ENCODE measurements around the gene PEX7.

DNA sequence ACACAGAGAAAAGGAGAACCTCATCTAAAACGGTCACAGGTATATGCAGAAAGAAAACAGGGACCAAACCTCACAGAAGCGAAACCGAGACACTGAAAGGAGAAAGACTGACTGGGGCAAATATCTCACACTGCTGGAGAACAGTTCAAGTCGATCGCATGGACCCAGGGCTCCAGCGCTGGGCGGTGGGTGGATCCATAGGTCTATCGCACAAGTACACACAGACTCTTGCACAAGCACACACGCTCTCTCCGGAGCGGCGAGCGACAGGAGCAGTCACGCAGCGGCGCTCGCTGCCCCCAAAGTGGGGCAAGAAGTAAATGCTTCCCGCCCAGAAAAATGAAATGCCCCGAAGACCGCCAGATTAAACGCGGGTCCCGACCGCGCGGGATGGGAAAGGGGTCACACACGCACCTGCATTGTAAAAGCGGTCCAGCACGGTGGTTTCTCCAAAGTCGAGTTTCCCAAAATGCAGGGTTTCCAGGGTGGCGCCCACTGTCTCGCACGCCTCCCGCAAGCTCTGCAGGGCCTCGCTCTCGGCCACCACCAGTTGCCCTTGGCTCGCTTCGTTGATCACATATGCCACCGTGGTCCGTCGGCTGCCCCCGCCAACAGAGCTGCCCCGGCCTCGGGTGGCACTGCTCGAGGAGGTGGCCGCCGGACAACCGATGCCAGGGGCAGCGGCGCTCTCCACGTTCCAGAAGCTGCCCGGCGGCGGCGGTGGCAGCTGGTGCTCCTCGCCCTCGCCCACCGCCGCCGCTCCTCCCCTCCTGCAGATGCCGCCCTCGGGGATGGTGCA, 30.9 kb upstream of the PEX7 start:
- TF ChIP-seq EZH2 (IDR thresholded peaks at IDR 0.05; ENCODE audit: low read depth, unreplicated experiment): peak; percentile 73
- no peak for TF ChIP-seq POLR2AphosphoS5 (IDR thresholded peaks at IDR 0.05; ENCODE audit: low read depth)
- TF ChIP-seq, protein P1, sequence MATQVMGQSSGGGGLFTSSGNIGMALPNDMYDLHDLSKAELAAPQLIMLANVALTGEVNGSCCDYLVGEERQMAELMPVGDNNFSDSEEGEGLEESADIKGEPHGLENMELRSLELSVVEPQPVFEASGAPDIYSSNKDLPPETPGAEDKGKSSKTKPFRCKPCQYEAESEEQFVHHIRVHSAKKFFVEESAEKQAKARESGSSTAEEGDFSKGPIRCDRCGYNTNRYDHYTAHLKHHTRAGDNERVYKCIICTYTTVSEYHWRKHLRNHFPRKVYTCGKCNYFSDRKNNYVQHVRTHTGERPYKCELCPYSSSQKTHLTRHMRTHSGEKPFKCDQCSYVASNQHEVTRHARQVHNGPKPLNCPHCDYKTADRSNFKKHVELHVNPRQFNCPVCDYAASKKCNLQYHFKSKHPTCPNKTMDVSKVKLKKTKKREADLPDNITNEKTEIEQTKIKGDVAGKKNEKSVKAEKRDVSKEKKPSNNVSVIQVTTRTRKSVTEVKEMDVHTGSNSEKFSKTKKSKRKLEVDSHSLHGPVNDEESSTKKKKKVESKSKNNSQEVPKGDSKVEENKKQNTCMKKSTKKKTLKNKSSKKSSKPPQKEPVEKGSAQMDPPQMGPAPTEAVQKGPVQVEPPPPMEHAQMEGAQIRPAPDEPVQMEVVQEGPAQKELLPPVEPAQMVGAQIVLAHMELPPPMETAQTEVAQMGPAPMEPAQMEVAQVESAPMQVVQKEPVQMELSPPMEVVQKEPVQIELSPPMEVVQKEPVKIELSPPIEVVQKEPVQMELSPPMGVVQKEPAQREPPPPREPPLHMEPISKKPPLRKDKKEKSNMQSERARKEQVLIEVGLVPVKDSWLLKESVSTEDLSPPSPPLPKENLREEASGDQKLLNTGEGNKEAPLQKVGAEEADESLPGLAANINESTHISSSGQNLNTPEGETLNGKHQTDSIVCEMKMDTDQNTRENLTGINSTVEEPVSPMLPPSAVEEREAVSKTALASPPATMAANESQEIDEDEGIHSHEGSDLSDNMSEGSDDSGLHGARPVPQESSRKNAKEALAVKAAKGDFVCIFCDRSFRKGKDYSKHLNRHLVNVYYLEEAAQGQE (IDR thresholded peaks at IDR 0.05; ENCODE audit: unreplicated experiment): no peak
- TF ChIP-seq, protein P2, sequence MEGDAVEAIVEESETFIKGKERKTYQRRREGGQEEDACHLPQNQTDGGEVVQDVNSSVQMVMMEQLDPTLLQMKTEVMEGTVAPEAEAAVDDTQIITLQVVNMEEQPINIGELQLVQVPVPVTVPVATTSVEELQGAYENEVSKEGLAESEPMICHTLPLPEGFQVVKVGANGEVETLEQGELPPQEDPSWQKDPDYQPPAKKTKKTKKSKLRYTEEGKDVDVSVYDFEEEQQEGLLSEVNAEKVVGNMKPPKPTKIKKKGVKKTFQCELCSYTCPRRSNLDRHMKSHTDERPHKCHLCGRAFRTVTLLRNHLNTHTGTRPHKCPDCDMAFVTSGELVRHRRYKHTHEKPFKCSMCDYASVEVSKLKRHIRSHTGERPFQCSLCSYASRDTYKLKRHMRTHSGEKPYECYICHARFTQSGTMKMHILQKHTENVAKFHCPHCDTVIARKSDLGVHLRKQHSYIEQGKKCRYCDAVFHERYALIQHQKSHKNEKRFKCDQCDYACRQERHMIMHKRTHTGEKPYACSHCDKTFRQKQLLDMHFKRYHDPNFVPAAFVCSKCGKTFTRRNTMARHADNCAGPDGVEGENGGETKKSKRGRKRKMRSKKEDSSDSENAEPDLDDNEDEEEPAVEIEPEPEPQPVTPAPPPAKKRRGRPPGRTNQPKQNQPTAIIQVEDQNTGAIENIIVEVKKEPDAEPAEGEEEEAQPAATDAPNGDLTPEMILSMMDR (conservative IDR thresholded peaks at IDR 0.05; ENCODE audit: low read depth in 2 of 2): no peak
- no peak for TF ChIP-seq EZH2phosphoT487 (IDR thresholded peaks at IDR 0.05; ENCODE audit: unreplicated experiment)
- no peak for TF ChIP-seq CREB1 (CRISPR knock-in tag; IDR thresholded peaks at IDR 0.05; ENCODE audit: low read depth)
